ENCODE data around the gene SPON2. TPM values are rescaled to one million over a fixed set of nuclear protein-coding genes. Genes with fewer than 3 reads are reported as not detected.
A peak's percentile ranks its signal among the peaks of the same experiment; 100 is the strongest.

The SPON2 gene
- polyA plus RNA-seq, 1 donor from 2014 or later, result 8.6 TPM

DNA sequence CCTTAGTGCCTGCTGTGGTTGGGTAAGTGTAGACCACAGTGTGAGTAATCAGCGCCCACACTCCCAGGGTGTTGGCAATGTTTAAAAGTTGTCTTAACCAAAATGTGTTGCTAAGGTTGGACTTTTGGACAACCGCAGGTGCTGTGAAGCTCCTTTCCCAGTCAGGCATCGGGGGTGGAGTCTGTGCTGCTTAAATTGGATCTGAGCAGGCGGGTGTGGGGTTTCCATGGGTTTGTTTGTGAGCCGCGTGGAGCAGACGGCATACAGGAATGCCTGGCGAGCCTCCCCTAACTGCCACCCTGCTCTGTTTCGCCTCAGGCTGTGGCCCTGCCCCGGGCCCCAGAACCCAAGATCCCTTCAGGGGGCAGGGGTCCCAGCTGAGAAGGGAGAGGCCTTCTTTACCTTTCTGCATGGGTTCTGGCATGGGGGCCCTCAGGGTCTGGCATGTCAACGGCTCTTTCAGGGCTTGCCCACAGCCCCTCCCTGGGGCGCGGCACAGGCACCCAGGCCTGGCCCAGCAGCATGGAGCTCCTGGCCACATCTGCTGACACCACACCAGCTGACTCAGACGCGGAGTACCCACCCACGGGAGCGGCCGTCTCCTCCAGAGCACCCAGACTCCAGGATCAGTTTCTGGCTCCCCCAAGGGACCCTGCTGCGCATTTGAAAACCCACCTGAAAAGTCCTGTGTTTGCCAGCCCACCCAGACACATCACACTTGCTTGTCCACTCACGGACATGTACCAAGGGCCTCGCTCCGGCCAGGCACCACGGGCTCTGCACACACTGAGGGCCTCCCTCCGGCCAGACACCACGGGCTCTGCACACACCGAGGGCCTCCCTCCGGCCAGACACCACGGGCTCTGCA, 5.1 kb upstream of the SPON2 start:
- Mint-ChIP-seq H3K27me3 (peaks cover 6% of the 10 kb centered on the region), H3K27ac (no peak overlapping the region), H3K4me3 (no peak overlapping the region), H3K9me3 (peaks cover 3 to 12% (median 9%) of the 10 kb centered on the region in 3 donors), H3K4me1 (peaks cover 1 to 5% (median 4%) of the 10 kb centered on the region in 3 donors), H3K36me3 (no peaks in the 10 kb centered on the region)

DNA sequence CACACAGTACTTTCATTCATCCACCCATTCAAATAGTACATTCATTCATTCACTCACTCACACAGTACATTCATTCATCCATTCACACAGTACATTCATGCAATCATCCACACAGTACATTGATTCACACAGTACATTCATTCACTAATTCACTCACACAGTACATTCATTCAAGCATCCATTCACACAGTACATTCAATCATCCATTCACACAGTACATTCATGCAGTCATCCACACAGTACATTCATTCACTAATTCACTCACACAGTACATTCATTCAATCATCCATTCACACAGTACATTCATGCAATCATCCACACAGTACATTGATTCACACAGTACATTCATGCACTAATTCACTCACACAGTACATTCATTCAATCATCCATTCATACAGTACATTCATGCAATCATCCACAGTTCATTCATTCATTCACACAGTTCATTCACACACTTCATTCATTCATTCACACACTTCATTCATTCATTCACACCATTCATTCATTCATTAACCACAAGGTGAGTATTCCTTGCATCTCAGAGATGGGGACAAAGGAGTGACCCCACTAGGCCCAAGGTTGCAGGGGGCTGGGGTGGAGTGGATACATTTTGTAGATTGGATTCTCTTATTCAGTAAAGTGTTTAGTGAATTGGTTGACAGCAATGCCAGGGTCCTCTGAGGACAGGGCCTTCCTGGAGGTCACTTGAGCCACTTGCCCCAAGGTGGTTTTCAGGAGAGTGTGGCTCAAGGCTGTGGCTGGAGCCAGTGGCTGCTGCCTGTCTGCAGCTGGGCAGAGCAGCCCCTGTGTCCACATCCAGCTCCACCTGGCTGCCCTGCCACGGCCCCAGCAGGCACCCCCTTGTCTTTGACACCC, 4.3 kb upstream of the SPON2 start:
- Mint-ChIP-seq H3K27ac (no peak overlapping the region), H3K4me1 (peaks cover 0 to 2% (median 1%) of the 10 kb centered on the region in 3 donors), H3K36me3 (no peaks in the 10 kb centered on the region), H3K9me3 (peaks cover 3 to 12% (median 8%) of the 10 kb centered on the region in 3 donors), H3K27me3 (peaks cover 6% of the 10 kb centered on the region), H3K4me3 (no peak overlapping the region)

DNA sequence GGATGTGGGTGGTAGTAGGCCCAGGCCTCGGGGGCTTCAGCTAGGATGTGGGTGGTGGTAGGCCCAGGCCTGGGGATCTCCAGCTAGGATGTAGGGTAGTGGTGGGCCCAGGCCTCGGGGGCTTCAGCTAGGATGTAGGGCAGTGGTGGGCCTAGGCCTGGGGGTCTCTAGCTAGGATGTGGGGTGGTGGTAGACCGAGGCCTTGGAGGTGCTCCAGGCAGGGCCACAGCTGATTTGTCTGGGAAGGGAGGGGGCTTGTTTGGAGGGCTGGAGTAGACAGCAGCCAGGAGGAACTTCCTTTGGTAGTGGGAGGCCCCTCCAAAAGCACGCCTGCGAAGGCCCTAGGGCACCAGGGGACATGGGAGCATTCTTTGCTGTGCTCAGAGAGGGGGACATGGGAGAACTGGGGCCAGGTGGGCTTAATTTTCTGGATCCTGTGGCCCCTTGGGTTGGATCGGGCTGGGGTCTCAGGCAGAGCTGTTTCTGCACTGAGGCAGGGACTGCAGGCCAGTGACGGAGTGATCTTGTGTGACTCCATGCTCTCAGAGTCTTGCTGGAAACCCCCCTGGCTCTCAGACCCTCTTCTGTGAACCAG, 3.3 kb upstream of the SPON2 start:
- Mint-ChIP-seq H3K9me3 (peaks cover 2 to 6% (median 4%) of the 10 kb centered on the region in 3 donors), H3K4me1 (peaks cover 0 to 2% (median 1%) of the 10 kb centered on the region in 3 donors), H3K36me3 (no peaks in the 10 kb centered on the region), H3K4me3 (no peak overlapping the region), H3K27ac (no peak overlapping the region), H3K27me3 (peaks cover 9% of the 10 kb centered on the region)

DNA sequence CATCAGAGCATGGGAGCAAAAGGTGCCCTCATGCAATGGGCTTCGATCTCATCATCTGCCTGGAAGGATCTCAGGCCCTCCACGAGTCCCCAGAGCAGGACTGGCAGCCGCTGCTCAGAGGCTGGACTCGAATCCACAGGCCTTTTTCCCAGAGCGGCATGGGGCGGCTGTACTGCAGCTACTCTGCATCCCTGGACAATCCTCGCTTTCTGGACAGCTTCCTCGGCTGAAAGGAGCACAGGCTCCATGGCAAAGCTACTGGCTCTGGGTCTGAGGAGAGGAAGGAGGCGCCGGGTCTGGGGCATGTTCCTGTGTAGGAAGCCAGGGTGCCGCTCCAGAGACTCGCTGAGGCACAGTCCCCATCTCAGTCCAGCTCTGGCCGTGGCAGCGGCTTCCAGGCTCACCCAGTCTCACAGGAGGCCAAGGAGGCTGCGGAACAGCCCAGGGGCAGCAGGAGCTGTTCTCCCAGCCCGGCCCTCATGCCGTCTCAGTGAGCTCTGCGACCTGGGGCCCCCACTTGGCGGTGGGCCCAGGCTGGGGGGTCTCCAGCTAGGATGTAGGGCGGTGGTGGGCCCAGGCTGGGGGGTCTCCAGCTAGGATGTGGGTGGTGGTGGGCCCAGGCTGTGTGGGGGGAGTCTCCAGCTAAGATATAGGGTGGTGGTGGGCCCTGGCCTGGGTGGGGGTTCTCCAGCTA, 2.7 kb upstream of the SPON2 start:
- Mint-ChIP-seq H3K9me3 (peaks cover 0 to 1% (median 0%) of the 10 kb centered on the region in 3 donors), H3K27me3 (peaks cover 10% of the 10 kb centered on the region), H3K4me3 (no peak overlapping the region), H3K4me1 (peaks cover 0 to 2% (median 1%) of the 10 kb centered on the region in 3 donors), H3K36me3 (no peaks in the 10 kb centered on the region), H3K27ac (no peak overlapping the region)

DNA sequence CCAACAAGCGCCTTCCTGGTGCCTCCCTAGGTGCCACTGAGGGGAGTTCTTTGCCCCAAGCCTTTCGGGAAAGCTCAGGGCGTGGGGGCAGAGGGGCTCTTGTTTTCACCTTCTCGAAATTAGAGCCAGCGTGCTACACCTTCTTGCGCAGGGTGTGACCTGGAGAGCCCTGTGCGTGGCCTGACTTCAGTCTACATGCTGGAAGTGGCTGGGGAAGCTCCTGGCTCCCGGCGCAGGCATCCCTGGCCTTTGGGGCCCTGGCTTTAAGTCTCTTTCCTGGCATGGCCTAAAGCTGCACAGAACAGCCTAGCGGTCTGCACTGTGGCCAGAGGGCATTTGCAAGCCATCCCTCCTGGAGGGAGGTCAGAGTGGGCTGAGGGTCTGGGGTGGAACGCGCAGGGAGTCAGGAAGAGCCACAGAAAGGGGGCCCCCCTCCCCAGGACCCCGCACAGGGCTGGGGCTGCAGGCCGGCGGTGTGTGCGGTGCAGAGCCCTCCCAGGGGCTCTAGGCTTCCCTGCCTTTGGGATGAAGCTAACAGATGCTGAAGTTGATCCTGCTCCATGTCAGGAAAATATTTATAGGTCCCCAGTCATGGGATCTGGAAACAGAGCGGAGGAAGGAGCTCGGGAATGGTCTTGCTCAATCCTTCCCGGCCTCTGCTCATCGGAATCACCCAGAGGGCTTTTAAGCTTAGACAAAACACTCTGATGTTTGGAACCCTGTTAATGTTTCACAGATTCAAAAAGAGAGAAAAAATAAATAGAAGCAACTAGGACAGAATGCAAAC, 781 bp upstream of the SPON2 start:
- H3K4me3 Mint-ChIP-seq, result peak overlapping the region in 3 of 4 donors; percentile 18 to 60 (median 23)
- H3K9me3 Mint-ChIP-seq, result no peaks in the 10 kb centered on the region
- peak overlapping the region in 2 of 3 donors; percentile 16 to 22 for H3K27ac Mint-ChIP-seq
- H3K36me3 Mint-ChIP-seq, result no peaks in the 10 kb centered on the region
- peaks cover 9% of the 10 kb centered on the region for H3K27me3 Mint-ChIP-seq
- H3K4me1 Mint-ChIP-seq, result peaks cover 0 to 3% (median 2%) of the 10 kb centered on the region in 3 donors

DNA sequence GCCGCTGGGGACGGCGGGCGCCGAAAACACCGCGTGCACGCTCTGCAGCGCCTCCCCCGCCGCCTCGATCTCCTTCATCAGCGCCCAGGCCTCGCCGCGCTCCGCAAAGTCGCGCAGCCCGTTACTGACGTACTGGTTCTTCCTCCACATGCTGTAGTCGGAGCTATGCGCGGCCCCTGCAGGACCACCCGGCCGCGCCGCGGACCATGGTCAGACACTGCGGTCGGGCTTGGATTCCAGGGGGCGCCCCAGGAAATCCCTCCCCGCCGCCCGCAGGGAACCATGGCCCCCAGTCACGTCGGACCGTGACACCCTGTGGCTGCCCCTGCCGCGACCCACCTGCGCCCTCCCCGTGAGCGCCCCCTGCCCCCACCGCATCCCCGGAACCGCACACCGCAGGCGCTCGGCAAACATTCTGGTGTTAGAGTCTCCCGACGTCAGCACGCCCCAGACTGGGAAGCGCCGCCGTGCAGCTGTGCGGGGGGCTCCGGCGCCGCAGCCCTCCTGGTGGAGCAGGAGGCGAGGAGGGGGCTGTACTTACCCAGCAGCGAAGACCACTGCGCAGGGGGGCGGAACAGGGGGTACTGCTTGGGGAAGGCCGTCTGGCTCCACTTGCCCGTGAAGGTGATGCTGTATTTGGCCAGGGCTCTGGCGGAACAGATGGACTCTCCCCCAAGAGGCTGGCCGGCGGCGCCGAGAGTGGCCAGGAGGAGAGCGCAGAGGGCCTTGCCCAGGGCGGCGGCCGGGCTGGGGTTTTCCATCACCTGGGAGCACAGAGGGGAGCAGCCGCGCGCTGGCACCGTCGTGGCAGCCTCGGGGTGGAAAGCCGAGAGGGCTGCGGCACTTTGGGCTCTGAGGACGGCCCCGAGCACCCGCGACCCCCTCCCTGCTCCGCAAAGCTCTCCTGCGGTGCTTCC, 814 bp downstream of the SPON2 start:
- peaks cover 9% of the 10 kb centered on the region for H3K27me3 Mint-ChIP-seq
- H3K36me3 Mint-ChIP-seq, result no peaks in the 10 kb centered on the region
- no peaks in the 10 kb centered on the region for H3K9me3 Mint-ChIP-seq
- peak overlapping the region; percentile 57 to 85 (median 64) for H3K4me3 Mint-ChIP-seq
- peaks cover 10 to 12% (median 10%) of the 10 kb centered on the region in 3 donors for H3K4me1 Mint-ChIP-seq
- H3K27ac Mint-ChIP-seq, result peak overlapping the region in 2 of 3 donors; percentile 53 to 68

DNA sequence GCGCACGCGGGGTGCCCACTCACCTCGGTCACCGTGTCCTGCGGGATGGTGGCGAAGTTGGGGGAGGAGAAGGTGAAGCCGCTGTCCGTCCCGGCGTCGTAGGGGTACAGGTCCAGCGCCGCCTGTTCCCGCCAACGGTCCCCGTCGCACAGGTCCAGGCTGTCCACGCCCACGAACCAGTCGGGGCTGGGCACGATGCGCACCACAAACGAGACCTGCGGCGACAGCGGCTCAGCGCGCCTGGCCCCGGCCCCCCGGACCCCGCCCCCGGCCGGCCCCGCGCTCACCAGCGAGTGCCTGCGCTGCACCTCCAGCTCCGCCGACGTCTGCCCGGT, 1.4 kb downstream of the SPON2 start:
- no peaks in the 10 kb centered on the region for H3K9me3 Mint-ChIP-seq
- H3K4me1 Mint-ChIP-seq, result peaks cover 9 to 12% (median 10%) of the 10 kb centered on the region in 3 donors
- peak overlapping the region in 1 of 3 donors; percentile 68 for H3K27ac Mint-ChIP-seq

DNA sequence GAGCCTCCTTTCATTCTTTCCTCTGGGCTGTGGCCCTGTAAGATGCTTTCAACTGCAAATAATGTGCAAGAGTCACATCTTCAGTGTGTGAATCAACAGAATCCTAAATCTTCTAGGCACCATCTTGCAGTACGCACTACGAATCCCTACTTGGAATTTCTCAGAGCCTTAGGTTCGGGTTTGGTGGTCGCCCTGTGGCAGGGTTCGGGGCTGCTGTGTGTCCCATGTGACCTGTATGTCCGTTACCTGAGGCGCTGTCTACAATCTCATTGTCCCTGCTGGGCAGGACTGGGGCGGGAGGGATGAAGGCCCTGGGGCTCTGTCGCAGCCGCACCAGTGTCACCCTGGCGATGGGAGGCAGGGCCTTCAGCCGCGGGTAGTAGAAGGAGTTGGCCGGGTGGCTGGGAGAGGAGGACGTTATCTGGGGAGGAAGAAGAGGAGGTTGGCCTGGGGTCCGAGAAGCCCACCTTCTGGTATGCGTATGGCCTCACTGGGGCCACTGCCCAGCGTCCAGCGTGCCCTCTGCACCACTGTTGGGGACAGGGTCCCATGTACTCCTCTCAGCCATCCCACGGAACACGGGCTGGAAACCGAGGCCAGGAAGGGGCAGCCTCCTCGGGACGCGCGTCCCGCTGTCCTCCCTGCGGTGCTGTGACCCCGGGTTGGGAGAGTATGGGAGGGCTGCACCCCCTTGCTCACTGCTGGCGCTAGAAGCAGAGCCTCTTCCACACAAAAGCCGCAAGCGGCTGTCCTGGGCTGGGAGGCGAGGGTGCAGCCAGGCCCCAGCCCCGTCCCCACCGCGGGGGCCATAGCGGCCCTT, 2.0 kb downstream of the SPON2 start:
- Mint-ChIP-seq H3K36me3 (no peaks in the 10 kb centered on the region), H3K27me3 (peaks cover 9% of the 10 kb centered on the region), H3K4me1 (peaks cover 9 to 12% (median 10%) of the 10 kb centered on the region in 3 donors), H3K27ac (peak overlapping the region in 1 of 3 donors; percentile 67), H3K9me3 (no peaks in the 10 kb centered on the region), H3K4me3 (peak overlapping the region in 2 of 4 donors; percentile 45 to 79)

More for the DNA sequence above, 1.4 kb downstream of the SPON2 start:
- H3K27me3 Mint-ChIP-seq, result peaks cover 9% of the 10 kb centered on the region
- H3K36me3 Mint-ChIP-seq, result no peaks in the 10 kb centered on the region
- H3K4me3 Mint-ChIP-seq, result peak overlapping the region; percentile 57 to 85 (median 64)

DNA sequence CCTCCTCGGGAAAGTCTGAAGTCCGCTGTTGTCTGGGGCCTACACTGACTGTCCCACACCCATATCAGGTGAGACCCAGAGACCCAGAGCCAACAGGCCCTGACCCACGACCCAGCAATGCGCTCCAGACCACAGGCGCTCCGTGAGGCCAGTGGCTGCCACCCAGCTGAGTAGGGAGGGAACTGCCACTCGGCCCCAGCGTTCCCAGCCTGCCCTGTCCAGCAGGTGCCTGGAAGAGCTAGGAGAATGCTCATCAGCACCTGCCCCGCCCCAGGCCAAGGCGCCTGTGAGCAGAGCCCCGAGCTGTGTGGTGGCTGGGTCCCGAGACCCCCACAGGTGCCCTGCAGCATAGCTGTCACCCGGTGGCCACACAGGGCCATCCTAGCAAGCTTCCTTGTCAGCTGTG, 2.7 kb downstream of the SPON2 start:
- Mint-ChIP-seq H3K27me3 (peaks cover 9% of the 10 kb centered on the region), H3K4me3 (peak overlapping the region in 1 of 4 donors; percentile 76), H3K9me3 (no peaks in the 10 kb centered on the region), H3K27ac (peak overlapping the region in 1 of 3 donors; percentile 32), H3K4me1 (peaks cover 10 to 14% (median 10%) of the 10 kb centered on the region in 3 donors), H3K36me3 (no peaks in the 10 kb centered on the region)

DNA sequence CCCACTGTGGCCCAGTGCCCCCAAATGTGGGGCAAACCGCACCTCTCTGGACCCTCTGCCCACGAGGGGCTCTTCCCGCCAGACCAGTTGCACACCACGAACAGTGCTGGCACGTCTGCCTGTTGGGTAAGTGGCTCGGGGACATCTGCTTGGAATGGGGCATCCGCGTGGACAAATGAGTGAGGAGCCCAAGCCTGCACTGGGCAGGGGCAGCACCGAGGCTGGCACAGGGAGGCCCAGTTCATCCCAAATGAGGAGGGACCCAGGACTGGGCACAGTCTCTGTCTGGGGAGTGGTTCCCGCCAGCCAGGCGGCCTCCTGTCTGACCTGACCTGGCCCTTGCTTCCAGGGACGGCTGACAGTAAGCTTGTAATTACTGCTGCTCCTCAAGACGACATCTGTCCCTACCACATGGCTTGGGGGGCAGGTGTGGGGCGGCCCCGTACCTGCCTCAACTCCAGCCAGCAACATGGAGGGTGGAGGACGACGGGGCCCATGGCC, 3.2 kb downstream of the SPON2 start:
- H3K27me3 Mint-ChIP-seq, result peaks cover 9% of the 10 kb centered on the region
- no peaks in the 10 kb centered on the region for H3K36me3 Mint-ChIP-seq
- no peaks in the 10 kb centered on the region for H3K9me3 Mint-ChIP-seq
- H3K27ac Mint-ChIP-seq, result peak overlapping the region in 2 of 3 donors; percentile 32 to 46
- H3K4me3 Mint-ChIP-seq, result peak overlapping the region in 2 of 4 donors; percentile 76 to 80
- H3K4me1 Mint-ChIP-seq, result peaks cover 10 to 16% (median 10%) of the 10 kb centered on the region in 3 donors

DNA sequence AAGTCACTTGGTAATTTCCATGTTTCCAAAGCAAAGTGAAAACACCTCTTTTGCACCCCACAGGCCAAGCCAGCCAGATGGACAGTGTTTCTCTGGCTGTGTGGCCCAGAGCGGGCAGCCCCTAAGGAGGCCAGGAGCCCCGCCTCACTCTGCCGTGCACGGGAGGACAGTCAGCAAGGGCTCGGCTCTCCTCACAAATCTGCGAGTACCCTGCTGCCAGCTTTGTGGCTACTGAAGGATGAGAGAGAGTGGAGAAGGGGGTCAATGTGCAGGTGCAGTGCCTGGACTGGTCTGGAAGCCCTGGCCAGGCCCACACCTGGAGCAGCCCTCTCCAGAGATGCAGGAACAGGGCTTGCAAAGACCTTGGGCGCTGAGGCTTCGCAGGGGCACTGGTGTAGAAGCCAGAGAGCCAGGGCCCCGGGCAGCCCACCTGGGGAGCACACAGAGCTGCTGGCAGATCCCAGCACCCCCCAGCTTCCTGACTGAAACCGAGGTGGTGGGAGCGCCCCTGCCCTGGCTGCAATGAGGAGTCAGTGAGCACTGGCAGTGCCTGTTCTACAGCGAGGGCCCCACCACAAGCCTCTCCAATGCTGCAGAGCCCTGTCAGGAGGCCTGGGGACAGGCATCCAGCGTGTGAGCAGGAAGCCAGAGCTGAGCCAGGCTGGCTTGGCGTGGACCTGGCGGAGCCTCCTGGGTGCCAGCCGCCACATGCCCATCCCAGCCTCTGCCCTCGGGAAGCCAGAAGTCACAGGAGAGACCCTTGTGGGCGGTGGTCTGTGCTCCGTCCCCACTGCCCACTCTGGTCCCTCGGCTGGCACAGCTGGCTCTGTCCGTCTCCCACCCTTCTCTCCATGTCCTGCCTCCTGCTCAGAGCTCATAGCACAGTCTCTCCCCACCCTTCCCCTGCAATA, 3.9 kb downstream of the SPON2 start:
- Mint-ChIP-seq H3K4me1 (peaks cover 14 to 19% (median 15%) of the 10 kb centered on the region in 3 donors), H3K9me3 (peaks cover 0 to 1% (median under 1%) of the 10 kb centered on the region in 3 donors)

More for the DNA sequence above, 3.9 kb downstream of the SPON2 start:
- H3K36me3 Mint-ChIP-seq, result no peaks in the 10 kb centered on the region
- peak overlapping the region; percentile 87 to 95 (median 92) for H3K4me3 Mint-ChIP-seq
- peak overlapping the region; percentile 46 to 79 (median 71) for H3K27ac Mint-ChIP-seq
- peaks cover 9% of the 10 kb centered on the region for H3K27me3 Mint-ChIP-seq
